ENCODE data around the gene EML5. TPM values are rescaled to one million over a fixed set of nuclear protein-coding genes. Genes with fewer than 3 reads are reported as not detected.
A peak's percentile ranks its signal among the peaks of the same experiment; 100 is the strongest.

The EML5 gene
- total and polyA plus RNA-seq, 2 of the 13 experiments (the other 11 are each of a cell fraction or from before 2014, with no cell fraction given) = 0.11 TPM; not detected in 1

- no peak overlapping the region for H2AFZ ChIP-seq (ENCODE audit: low read length)
- intact Hi-C loops (cut with micrococcal nuclease; ENCODE audit: unreplicated experiment) = loop anchor here (10.0 kb wide), 1 partner anchor 1954 kb away; no protein-coding TSS in a partner anchor
- no peaks in the 10 kb centered on the region for H3K27me3 ChIP-seq (ENCODE audit: control insufficient read depth in 1 of 2, insufficient read depth in 2 of 2, low read length in 2 of 2)
- 28% methylated on average over 3 of the region's 3 CpGs for WGBS (ENCODE audit: low lambda C conversion rate)
- peak overlapping the region; percentile 29 for H3K27ac ChIP-seq (ENCODE audit: extremely low read length, insufficient read depth, low read length)
- ChIA-PET POLR2A (no interaction called here), CTCF (ENCODE audit: low intra/inter-chr PET ratio, low total read pairs) (no interaction called here)
- H3K4me1 ChIP-seq (ENCODE audit: insufficient read depth, low read length) = peaks cover 36% of the 10 kb centered on the region
- ATAC-seq (no peak), FAIRE-seq (no peak), DNase-seq (ENCODE audit: low spot score) (peak; percentile 10)
- in situ Hi-C loops (cut with HindIII; ENCODE audit: extremely low pct_ligation_motif_present, low pct_unique_long_range_greater_than_20kb) = no loop called here
- BruUV-seq (replicated peaks) = no TSS peak
- peaks cover 0 to 1% of the 10 kb centered on the region in 2 experiments; a peak in 1 of 5 replicates for H3K36me3 ChIP-seq (replicated peaks in 1 of 2; ENCODE audit: control insufficient read depth in 1 of 2, insufficient read depth in 2 of 2, low read length in 2 of 2)
- peaks cover 9% of the 10 kb centered on the region for H3K79me2 ChIP-seq (ENCODE audit: insufficient read depth, low read length)
- no peak overlapping the region for H3K4me3 ChIP-seq (replicated peaks in 1 of 3; ENCODE audit: insufficient read depth in 1 of 3, low read depth in 2 of 3, low read length in 3 of 3)
- no peaks in the 10 kb centered on the region for H4K20me1 ChIP-seq (ENCODE audit: insufficient read depth, low read length)
- H3K4me2 ChIP-seq (ENCODE audit: low read depth, low read length) = peak overlapping the region; percentile 28; the same call in 1 of the 2 replicates
- no peaks in the 10 kb centered on the region for H3K9me3 ChIP-seq (ENCODE audit: low read length)
- no peak overlapping the region for H3K9ac ChIP-seq (ENCODE audit: insufficient read depth, low read depth, low read length)
- TF ChIP-seq SAP130 (CRISPR knock-in tag; IDR thresholded peaks at IDR 0.05; ENCODE audit: low read depth) = peak; percentile 29; the same call in 1 of the 2 replicates
- TF ChIP-seq KDM6A (CRISPR knock-in tag; IDR thresholded peaks at IDR 0.05; ENCODE audit: low read depth) = 0 out of 2 replicates have a peak, but pooled peaks have one; percentile 21
- 0 out of 2 replicates have a peak, but pooled peaks have one; percentile 22 for TF ChIP-seq ARID5B (CRISPR knock-in tag; IDR thresholded peaks at IDR 0.05)
- TF ChIP-seq FOXA3 (CRISPR knock-in tag; IDR thresholded peaks at IDR 0.05) = peak; percentile 68
- TF ChIP-seq HINFP (CRISPR knock-in tag; IDR thresholded peaks at IDR 0.05; ENCODE audit: low read depth) = no peak
- peak; percentile 17; the same call in 1 of the 2 replicates for TF ChIP-seq FOXO1 (CRISPR knock-in tag; IDR thresholded peaks at IDR 0.05)
- TF ChIP-seq ZNF276 (CRISPR knock-in tag; IDR thresholded peaks at IDR 0.05; ENCODE audit: low read depth) = no peak
- 0 out of 2 replicates have a peak, but pooled peaks have one; percentile 41 for TF ChIP-seq PPARG (CRISPR knock-in tag; conservative IDR thresholded peaks at IDR 0.05)
- TF ChIP-seq ARID3A (IDR thresholded peaks at IDR 0.05; ENCODE audit: low read depth, low read length) = peak; percentile 21; the same call in 1 of the 2 replicates
- TF ChIP-seq PAXIP1 (CRISPR knock-in tag; conservative IDR thresholded peaks at IDR 0.05) = 0 out of 2 replicates have a peak, but pooled peaks have one; percentile 27
- peak; percentile 90; the same call in 1 of the 2 replicates for TF ChIP-seq ZNF335 (CRISPR knock-in tag; IDR thresholded peaks at IDR 0.05)
- TF ChIP-seq NFYB (CRISPR knock-in tag; IDR thresholded peaks at IDR 0.05) = no peak
Observed at GRCh38 chr14:88829188-88829587, 36.4 kb upstream of the EML5 start.
